SW480 (cell line): ENCODE measurements around the gene ZDHHC9.
"Not testable (repeated sequence)": the region's sequence is repeated elsewhere in the genome, so short reads cannot be mapped to it uniquely, and the experiment has no call there.

Experiments used
- DNase-seq: peaks from one replicate; pipeline ENCODE4 v3.0.0-alpha.2; 2016; ENCODE audit warnings: low spot score

ZDHHC9 gene

DNA sequence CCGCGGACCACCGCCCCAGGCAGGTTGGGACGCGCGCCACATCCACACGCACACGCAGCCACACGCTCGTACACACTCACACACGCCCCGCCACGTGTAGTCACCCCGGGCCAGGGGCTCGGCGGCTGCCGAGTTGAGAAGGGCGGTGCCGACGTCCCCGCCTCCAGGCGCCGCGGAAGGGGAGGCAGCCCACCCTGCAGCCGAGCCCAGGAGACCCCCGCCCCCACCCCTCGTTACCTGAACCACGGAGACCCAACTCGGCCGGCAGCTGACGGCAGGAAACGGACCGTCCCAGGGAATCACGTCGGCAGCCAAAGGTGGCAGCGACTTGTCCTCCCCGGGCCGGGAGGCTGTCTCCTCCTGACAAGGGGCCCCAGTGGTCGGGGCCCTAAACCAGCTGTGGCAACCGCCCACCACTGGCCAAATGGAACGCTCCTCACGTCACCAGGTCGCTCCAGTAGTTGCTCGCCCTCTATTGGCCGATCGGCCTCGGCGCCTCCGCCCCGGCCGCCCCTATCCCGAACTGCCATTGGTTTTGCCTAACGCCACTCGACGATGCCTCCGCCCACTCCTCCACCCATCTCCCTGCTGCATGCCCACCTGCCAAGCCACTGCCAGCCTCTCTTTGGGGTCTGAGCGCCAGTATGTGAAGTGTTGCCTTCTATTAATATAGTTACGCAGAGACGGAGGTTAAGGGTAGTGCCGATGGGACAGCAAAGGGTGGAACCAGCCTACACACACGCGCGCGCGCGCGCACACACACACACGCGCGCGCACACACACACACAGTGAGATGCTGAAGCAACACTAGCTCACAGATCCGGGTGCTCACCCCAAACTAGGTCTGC lies at the start of gene ZDHHC9:
TSS of gene ZDHHC9 (minus strand) at position 428 of the 848 bp plus-strand sequence. CDS start 1,941 bp downstream, outside the sequence.
- peak; percentile 94 for DNase-seq

DNA sequence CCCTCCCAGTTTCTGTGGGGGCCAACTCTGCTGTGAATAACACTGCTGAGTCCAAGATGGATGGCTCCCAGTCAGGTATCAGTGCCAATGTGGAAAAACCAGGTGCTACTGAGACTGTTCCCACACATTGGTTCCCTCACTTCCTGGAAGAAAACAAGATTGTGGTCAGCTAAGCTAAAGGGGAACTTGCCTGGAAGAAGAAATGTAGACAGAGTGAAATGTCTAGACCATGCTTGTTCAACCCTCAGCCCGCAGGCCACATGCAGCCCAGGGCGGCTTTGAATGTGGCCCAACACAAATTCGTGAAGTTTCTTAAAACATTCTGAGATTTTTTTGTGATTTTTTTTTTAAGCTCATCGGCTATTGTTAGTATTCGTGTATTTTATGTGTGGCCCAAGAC lies 33.7 kb upstream of the ZDHHC9 start:
- peak; percentile 30 for DNase-seq

DNA sequence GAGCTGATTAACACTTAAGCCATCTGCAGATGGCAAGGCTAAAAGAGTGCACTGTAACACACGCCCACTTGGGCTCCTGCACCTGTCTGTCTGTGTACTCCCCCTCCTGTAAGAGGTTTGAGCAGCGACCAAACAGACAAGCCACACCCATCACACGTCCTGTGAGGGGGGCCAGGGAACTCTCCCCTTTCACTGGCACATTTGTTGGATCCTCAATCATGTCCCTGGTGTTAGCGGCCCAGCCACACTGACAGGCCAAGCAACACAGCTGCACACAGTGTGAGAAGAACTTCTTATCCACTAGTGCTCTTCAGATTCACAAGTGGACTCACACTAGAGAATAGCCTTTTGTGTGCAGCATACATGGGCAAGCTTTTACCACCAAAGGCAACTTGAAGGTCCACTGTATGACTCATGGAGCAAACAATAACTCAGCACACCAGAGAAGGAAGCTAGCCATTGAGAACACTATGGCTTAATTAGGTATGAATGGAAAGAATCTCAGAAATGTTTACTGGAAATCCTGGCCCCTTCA lies 33.2 kb upstream of the ZDHHC9 start:
- peak; percentile 88 for DNase-seq

DNA sequence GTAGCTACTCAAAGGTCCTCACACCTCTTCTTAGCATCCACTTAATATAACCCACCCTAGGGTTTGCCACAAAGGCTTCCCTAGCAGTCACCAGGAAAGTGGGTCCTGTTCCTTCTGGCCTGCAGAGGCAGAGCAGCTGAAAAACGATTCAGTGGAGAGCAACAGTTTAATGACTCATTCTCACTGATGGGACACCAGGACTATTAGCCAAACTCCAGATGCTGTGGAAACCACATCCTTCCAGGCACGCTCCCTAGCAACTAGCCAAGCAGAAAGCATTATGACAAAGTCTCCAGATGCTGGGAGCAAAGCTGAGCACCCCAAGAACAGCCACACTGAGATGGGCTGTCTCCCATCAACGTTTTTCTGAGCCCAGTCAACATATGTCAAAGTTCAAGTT lies 32.0 kb upstream of the ZDHHC9 start:
- peak; percentile 78 for DNase-seq

DNA sequence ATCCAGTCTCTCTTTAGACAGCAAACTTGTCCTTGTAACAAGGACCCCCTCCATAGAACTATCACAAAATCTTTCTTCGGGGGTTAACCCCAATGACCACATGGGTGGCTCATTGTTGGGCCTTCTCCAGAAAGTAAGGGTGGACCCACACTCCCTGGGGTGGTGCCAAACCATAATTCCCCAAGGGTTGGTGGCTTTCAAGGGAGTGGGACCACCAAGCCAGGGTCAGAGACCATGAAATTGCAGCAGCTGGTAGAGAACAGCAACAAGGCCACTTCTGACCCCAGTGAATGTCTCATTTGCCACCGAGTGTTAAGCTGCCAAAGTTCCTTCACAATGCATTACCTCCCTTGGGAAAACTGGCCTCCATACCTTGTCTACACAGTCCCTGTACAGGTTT lies 28.8 kb upstream of the ZDHHC9 start:
- no peak for DNase-seq

DNA sequence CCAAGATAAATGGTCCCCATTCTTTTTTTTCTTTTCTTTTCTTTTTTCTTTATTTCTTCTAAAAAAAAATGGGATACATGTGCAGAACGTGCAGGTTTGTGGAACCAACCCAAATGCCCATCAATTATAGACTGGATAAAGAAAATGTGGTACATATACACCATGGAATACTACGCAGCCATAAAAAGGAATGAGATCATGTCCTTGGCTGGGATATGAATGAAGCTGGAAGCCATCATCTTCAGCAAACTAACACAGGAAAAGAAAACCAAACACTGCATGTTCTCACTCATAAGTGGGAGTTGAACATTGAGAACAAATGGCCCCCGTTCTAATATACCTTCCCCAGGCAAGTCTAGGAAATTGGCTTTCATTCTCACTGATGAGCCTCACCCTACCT lies 22.6 kb upstream of the ZDHHC9 start:
- DNase-seq, result not testable (repeated sequence)

DNA sequence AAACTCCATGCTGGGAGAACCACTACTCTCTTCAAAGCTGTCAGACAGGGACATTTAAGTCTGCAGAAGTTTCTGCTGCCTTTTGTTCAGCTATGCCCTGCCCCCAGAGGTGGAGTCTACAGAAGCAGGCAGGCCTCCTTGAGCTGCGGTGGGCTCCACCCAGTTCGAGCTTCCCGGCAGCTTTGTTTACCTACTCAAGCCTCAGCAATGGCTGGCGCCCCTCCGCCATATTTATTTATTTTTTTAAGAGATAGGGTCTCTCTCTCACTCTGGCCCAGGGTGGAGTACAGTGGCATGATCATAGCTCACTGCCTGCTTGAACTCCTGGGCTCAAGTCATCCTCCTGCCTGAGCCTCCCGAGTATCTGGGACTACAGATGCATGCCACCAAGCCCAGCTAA lies 15.4 kb upstream of the ZDHHC9 start:
- not testable (repeated sequence) for DNase-seq

DNA sequence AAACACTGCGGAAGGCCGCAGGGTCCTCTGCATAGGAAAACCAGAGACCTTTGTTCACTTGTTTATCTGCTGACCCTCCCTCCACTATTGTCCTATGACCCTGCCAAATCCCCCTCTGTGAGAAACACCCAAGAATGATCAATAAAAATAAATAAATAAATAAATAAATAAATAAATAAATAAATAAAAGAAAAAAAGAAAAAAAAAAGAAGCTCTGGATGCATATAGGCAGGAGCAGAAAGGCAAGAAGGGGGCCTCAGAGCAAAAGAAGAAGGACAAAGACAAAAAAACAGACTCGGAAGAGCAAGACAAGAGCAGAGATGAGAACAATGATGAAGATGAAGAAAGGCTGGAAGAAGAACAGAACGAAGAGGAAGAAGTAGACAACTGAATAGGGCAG lies 8.1 kb upstream of the ZDHHC9 start:
- not testable (repeated sequence) for DNase-seq

DNA sequence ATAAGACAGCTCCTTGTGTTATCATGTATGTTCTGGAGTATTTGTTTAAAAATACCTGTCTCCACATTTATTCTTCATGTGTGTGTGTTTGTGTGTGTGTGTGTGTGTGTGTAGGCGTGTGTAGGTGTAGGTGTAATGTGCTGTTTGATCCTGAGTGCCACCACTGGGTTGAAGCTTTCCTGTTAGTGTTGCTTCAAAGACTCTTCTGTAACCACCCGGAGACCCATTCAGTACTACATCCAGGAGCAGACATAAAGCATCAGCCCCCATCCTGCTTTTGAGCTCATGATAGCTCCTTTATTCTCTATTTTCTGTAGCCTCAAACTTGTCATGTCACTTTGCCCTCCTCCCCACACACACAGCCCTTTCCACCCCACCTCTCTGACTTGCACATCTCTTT lies 3.0 kb upstream of the ZDHHC9 start:
- DNase-seq, result no peak

DNA sequence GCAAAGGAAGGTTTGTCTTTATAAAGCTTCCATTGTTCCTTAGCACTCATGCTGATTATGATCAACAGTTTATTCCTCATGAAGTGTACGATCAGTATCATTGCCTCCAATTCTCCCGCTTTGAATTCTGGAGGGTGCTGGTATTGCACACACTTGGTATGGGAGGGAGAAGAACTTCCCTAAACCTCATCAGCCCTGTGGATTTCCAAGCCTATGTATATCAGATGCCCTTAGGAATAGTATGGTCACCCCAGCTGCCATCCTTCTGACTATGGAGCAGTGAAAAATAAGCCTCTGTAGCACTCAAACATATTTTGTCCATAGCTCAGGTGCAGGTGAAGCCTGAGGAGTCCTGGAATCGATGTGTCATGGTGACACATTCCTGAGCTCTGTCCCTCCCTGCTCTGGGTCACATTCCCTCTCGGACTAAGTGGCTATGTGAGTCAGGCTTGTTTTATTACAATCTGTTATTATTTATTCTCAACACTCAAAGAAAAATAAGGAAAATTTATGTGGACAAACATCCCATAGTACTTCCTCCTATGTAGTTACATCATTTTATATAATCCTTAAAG lies 2.0 kb upstream of the ZDHHC9 start:
- DNase-seq, result peak; percentile 81

DNA sequence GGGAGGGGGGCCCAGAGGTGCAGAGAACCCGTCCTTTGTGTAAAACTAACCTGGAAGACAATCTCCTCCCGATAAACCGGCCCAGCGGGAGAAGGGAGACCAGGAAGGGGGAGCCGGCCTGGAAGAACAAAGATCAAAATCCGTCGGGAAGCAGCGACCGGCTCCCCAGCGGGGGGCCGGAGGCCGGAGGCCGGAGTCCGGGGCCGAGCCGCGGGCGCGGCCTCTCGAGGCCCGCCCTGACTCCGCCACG lies 552 bp downstream of the ZDHHC9 start:
- DNase-seq, result no peak

DNA sequence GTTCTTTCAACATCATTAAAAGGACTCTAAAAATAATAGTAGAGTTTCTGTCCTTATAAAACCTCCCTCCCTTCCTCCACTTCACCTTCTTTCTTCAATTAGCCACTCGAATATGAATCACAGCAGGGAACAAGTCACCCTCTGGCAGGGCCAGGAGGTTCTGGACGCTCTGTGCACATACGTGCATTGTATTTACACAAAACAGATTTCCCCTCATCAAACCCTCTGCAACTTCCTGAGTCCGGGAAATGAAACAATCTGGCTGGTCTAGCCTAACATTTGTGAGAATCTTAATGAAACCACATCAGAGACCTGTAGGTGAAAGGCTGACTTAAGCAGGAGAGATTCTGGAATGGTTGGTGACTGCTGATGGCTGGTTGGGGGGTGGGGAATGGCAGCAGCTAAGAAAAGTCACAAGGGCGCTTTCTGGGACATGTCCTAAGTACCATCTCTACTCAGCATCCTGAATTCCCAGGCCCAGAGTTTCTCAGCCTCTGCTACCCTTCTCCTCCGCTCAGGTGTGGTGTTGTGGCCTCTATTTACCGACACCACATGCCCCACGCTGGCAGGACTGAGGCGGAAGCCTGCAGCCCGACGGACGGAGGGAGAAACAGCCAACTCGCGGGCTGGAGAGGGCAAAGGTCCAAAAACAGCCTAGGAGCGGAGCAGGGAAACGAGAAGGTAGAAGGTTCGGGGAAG lies 1.0 kb downstream of the ZDHHC9 start:
- DNase-seq, result peak; percentile 86

DNA sequence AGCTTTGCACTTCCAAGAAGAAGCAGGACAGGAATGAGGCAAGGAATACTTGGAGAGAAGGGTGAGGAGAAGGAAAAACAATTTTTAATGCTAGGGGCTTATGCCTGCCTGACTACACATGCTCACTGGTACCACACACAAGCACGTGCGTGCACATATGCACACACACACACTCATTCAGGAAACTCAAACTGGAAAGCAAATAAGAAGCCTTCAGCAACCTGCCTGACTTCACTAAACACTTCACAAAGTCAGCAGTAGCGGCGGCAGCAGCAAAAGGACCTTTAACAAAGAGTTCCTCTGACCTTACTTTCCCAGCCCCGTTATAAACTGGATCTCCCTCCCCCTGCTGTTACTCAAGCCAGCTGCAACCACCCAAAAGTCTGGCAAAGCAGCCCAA lies 3.3 kb downstream of the ZDHHC9 start:
- no peak for DNase-seq

DNA sequence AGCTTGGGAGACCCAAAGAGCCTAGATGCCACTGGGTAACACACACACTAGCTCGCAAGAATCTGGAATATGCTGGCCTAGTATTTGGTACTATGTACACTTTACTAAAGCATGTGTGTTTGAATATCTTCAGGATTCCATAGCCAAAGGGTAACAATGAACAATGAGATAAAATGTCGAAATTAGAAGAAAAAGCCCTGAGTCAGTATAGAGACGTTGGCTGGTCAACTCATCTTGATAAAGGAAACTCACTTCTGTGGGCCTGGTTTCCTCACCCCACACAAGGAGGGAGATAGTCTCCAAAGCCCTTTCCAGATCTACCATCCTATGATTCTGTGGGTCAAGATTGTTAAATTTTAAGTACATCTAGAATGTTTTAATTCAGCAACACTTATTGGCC lies 6.9 kb downstream of the ZDHHC9 start:
- DNase-seq, result no peak

DNA sequence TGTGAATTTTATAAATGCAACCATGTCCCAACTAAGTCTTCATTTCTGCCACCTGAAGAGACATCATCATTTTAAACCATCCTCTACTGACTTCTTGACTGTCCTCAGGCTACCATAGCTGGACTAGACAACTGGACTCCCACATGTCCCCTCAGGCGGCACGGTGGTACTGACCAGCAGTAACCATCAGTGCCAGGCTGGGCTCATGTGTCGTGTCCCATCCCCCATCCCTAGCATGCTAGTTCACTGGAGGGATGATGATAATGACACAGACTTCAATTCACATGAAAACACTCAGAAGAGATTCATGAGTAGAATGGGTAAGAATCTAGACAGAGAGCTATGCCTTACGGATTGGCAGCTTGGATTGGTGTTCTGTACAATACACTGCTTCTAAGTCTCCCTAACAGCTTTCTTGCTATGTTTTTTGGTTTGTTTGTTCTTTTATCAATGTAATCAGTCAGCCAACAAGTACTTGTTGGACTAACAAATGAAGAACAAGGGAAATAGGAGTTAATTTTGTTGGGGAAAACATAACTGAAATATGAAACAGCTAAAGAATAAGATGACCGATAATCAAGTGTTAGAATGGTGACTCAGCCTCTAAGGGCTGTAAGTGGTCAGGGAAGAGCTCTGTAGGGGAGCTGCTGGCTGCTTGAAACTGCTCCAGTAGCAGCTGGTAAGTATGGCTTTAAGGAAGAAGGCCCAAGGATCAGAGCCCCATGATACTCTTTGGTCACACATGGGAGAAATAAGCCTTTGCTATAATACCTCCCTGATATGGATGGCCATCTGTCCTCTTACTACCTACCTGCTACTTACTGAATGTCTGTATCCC lies 10.3 kb downstream of the ZDHHC9 start:
- no peak for DNase-seq

DNA sequence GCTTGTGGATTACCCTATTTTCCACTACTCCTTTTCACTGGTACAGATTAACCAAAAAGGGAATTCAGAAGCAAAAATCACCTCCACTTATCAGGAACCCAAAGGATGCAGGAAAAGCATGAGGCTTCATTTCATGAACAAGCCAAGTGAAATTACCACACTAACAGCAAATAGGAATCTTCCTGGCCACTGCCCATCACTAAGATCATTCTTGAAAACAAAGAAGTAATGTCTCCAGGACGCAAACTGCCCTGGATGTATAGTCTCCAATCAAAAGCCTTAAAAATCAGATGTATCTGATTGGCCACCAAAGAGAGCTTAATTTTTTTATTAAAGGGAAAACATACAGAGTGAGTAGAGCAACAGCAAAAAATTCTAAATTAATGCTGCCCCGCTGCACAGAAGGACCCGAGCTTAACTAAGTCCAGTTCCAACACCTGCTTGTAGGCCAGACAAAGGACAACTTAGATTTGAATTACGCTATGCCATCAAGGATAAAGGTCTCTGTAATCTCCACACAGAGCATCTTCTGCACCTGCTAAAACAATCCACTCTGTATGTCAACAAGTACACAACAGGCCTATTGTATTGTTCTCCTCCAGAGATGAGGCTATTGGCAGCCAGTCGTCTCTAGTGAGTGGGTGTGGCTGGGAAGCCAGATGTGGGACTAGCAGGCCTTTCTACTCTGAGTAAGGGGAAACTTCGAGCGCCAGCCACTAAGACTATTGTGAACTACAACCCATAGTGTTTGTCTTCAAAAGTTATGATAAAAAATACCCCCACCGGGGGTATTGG lies 12.4 kb downstream of the ZDHHC9 start:
- DNase-seq, result peak; percentile 60

DNA sequence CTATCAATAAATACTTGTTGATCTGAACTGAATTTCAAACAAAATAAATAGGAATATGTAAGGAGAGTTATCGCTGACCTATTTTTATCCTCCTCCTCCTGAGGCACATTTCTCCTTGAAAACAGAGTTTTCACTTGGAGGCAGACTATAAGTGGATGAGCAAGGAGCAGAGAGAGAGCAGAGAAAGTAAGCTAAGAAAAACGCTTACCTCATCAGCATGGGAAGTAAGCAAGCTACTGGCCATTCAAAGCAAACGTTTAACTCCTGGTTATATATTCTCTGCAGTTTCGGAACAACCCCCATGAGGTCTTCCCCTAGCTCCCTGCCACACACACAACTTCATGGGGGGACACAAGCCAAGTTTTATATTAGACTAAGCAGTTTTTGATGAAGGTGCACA lies 13.2 kb downstream of the ZDHHC9 start:
- no peak for DNase-seq

DNA sequence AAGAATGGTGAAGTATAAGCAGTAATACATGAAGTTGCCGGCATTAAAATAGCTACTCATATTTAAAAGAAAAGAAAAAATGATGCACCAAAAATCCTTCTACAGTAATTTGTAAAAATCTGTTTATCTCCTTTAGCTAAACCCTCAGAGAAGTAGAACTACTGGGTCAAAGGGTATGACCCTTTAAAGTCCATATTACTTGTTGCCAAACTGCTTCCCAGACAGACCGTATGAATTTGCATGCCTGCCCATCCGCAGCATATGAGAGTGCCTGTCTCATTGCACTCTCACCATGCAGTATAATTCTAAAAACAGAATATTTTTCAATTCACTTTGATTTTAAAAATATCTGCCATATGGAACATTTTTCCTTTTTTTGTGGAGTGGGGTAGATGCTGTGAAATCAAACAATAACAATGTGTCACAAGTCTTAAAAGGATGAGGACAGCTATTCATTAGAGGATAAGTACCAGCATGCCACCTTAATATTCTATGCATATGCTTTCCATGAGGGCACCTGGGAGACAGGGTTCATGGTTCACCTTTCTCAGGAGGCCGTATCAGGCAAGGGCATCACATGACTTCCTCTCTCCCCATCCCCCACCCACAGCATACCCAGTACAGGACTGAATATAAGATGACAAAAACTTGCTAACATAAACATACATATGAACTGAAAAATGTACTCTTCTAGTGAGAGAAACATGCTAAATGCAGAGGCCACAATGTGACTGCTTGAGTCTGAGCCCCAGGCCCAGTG lies 17.8 kb downstream of the ZDHHC9 start:
- no peak for DNase-seq

DNA sequence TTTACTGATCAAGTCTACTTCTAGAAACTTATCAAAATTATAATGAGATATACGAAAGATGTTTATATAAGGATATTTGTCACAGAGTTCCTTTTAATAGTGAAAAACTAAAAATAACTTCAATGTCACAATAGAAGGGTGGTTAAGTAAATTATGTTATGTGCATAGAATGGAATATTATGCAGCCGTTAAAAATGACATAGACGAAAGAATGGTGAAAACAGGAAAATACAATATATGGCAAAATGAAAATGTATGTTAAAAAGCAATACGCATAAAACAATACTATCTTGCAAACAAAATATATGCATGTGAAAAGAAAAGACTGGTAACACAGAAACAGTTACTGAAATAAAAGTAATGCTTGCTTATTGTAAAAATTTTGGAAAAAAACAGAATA lies 19.1 kb downstream of the ZDHHC9 start:
- no peak for DNase-seq

DNA sequence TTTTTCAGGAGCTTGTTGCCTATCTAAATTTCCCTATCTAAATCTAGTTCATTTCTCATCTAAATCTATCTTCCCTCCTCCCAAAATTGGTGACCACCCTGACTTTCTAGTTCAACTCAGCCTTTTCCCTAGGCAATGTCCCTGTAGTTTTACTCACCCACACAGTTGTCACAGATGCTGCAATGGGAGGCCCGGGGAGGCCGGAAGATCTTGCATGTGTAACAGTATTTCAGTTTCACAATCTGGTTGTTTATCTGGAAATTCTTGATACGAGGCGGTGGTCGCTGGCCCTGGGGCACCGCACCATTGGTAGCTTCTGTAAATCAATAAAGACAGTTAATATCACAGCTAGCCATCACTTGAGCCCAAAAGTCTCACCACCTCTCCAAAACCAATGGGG lies 20.2 kb downstream of the ZDHHC9 start:
- no peak for DNase-seq

DNA sequence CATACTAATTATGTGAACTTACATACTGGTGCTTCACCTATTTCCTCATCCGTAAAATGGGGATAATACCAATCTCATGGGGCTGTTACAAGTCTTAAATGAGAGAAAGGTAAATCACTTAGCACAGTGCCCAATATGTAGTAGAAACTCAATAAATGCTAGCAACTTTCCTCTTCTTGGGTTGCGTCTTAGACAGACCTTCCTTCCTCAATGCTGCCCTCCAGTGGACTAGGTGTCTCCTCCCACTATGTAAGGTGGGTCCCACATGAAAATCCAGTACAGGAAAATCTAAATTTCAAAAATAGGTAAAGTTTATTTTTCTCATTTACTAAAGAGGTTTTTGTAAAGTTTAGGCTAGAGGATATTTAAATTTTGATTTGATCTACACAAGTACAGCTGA lies 20.6 kb downstream of the ZDHHC9 start:
- no peak for DNase-seq
